ENCODE data around the gene YBEY. TPM values are rescaled to one million over a fixed set of nuclear protein-coding genes. Genes with fewer than 3 reads are reported as not detected.

The YBEY gene
- total and polyA plus RNA-seq, 2 of the 13 experiments (the other 11 are each of a cell fraction or from before 2014, with no cell fraction given): 6.5 to 8.9 TPM

DNA sequence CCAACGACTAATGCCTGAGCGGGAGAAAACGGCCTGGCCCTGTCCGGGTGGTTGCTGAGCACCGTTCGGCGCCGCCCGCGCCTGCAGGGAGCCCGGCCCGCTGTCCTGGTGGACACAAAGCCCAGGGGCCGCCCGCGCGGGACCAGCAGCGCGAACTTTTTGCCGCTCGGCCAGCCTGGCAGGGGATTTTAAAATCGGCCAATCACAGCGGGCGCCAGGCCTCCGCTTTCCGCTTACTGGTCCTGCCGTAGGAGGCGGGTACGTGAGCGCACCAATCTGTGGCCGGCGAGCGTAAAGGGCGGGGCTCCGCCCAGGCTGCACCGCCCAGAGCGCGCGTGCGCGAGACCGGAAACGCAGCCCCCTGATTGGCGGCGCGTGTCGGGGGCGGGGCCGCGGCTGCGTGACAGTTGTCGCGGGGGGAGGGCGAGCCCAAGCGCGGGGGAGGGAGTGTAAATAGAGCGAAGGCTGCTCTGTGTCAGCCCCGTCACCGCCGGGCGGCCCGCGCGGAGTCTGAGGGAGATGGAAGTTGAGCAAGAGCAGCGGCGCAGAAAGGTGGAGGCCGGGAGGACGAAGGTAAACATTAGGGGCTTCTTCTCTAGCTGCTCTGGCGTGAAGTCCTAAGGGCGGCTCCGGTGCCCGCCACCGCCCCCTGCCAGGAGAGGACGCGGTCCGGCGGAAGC is 37.7 kb downstream of the YBEY start, which contains the start of the genes C21orf58 and PCNT (continued):
- no peak for TF ChIP-seq ISX (CRISPR knock-in tag; conservative IDR thresholded peaks at IDR 0.05)
- TF ChIP-seq, protein P1, sequence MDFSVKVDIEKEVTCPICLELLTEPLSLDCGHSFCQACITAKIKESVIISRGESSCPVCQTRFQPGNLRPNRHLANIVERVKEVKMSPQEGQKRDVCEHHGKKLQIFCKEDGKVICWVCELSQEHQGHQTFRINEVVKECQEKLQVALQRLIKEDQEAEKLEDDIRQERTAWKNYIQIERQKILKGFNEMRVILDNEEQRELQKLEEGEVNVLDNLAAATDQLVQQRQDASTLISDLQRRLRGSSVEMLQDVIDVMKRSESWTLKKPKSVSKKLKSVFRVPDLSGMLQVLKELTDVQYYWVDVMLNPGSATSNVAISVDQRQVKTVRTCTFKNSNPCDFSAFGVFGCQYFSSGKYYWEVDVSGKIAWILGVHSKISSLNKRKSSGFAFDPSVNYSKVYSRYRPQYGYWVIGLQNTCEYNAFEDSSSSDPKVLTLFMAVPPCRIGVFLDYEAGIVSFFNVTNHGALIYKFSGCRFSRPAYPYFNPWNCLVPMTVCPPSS (IDR thresholded peaks at IDR 0.05): no peak
- TF ChIP-seq SMAD3 (CRISPR knock-in tag; IDR thresholded peaks at IDR 0.05): no peak
- no peak for TF ChIP-seq ATRX (CRISPR knock-in tag; IDR thresholded peaks at IDR 0.05; ENCODE audit: borderline replicate concordance)
- no peak for TF ChIP-seq RCOR2 (CRISPR knock-in tag; IDR thresholded peaks at IDR 0.05)
- TF ChIP-seq ZNF607 (CRISPR knock-in tag; IDR thresholded peaks at IDR 0.05; ENCODE audit: borderline replicate concordance): peak; percentile 51
- no peak for TF ChIP-seq ZNF207 (IDR thresholded peaks at IDR 0.05; ENCODE audit: borderline replicate concordance)
- TF ChIP-seq, protein P2, sequence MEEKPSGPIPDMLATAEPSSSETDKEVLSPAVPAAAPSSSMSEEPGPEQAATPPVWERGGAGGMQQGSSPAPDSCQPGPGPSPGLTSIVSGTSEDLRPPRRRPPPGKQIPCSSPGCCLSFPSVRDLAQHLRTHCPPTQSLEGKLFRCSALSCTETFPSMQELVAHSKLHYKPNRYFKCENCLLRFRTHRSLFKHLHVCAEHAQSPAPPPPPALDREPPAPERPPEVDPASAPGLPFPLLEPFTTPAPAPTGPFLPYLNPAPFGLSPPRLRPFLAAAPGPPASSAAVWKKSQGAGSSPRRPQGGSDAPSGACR (CRISPR knock-in tag; IDR thresholded peaks at IDR 0.05): no peak
- TF ChIP-seq ZNF839 (CRISPR knock-in tag; IDR thresholded peaks at IDR 0.05; ENCODE audit: borderline replicate concordance): no peak
- TF ChIP-seq, protein P3, sequence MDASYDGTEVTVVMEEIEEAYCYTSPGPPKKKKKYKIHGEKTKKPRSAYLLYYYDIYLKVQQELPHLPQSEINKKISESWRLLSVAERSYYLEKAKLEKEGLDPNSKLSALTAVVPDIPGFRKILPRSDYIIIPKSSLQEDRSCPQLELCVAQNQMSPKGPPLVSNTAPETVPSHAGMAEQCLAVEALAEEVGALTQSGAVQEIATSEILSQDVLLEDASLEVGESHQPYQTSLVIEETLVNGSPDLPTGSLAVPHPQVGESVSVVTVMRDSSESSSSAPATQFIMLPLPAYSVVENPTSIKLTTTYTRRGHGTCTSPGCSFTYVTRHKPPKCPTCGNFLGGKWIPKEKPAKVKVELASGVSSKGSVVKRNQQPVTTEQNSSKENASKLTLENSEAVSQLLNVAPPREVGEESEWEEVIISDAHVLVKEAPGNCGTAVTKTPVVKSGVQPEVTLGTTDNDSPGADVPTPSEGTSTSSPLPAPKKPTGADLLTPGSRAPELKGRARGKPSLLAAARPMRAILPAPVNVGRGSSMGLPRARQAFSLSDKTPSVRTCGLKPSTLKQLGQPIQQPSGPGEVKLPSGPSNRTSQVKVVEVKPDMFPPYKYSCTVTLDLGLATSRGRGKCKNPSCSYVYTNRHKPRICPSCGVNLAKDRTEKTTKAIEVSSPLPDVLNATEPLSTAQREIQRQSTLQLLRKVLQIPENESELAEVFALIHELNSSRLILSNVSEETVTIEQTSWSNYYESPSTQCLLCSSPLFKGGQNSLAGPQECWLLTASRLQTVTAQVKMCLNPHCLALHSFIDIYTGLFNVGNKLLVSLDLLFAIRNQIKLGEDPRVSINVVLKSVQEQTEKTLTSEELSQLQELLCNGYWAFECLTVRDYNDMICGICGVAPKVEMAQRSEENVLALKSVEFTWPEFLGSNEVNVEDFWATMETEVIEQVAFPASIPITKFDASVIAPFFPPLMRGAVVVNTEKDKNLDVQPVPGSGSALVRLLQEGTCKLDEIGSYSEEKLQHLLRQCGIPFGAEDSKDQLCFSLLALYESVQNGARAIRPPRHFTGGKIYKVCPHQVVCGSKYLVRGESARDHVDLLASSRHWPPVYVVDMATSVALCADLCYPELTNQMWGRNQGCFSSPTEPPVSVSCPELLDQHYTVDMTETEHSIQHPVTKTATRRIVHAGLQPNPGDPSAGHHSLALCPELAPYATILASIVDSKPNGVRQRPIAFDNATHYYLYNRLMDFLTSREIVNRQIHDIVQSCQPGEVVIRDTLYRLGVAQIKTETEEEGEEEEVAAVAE (CRISPR knock-in tag; IDR thresholded peaks at IDR 0.05; ENCODE audit: borderline replicate concordance): no peak
- no peak for TF ChIP-seq ZNF883 (CRISPR knock-in tag; IDR thresholded peaks at IDR 0.05; ENCODE audit: not compliant biosample characterization)
- TF ChIP-seq, protein P4, sequence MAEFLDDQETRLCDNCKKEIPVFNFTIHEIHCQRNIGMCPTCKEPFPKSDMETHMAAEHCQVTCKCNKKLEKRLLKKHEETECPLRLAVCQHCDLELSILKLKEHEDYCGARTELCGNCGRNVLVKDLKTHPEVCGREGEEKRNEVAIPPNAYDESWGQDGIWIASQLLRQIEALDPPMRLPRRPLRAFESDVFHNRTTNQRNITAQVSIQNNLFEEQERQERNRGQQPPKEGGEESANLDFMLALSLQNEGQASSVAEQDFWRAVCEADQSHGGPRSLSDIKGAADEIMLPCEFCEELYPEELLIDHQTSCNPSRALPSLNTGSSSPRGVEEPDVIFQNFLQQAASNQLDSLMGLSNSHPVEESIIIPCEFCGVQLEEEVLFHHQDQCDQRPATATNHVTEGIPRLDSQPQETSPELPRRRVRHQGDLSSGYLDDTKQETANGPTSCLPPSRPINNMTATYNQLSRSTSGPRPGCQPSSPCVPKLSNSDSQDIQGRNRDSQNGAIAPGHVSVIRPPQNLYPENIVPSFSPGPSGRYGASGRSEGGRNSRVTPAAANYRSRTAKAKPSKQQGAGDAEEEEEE (CRISPR knock-in tag; IDR thresholded peaks at IDR 0.05; ENCODE audit: borderline replicate concordance): no peak
- TF ChIP-seq THAP11 (CRISPR knock-in tag; IDR thresholded peaks at IDR 0.05): no peak; the same call in 1 of the 2 replicates
- TF ChIP-seq KAT2B (IDR thresholded peaks at IDR 0.05; ENCODE audit: borderline replicate concordance, low read depth, low read length): no peak
- no peak for TF ChIP-seq ZNF343 (CRISPR knock-in tag; IDR thresholded peaks at IDR 0.05)
- no peak for TF ChIP-seq ZNF570 (CRISPR knock-in tag; IDR thresholded peaks at IDR 0.05; ENCODE audit: borderline replicate concordance)
- TF ChIP-seq NONO (IDR thresholded peaks at IDR 0.05): no peak
- TF ChIP-seq NONO (CRISPR knock-in tag; conservative IDR thresholded peaks at IDR 0.05): peak; percentile 56; the same call in 1 of the 2 replicates
- 0 out of 2 replicates have a peak, but pooled peaks have one; percentile 12 for TF ChIP-seq ZMYM2 (CRISPR knock-in tag; IDR thresholded peaks at IDR 0.05)
- TF ChIP-seq, protein P5, sequence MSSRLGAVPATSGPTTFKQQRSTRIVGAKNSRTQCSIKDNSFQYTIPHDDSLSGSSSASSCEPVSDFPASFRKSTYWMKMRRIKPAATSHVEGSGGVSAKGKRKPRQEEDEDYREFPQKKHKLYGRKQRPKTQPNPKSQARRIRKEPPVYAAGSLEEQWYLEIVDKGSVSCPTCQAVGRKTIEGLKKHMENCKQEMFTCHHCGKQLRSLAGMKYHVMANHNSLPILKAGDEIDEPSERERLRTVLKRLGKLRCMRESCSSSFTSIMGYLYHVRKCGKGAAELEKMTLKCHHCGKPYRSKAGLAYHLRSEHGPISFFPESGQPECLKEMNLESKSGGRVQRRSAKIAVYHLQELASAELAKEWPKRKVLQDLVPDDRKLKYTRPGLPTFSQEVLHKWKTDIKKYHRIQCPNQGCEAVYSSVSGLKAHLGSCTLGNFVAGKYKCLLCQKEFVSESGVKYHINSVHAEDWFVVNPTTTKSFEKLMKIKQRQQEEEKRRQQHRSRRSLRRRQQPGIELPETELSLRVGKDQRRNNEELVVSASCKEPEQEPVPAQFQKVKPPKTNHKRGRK (CRISPR knock-in tag; IDR thresholded peaks at IDR 0.05): no peak
